ENCODE measurements around the gene PRKN. TPM values are rescaled to one million over a fixed set of nuclear protein-coding genes. Genes with fewer than 3 reads are reported as not detected.

PRKN gene
- total and polyA plus RNA-seq, 2 donors (not counting 3 experiments of a cell fraction or from before 2014, with no cell fraction given) = 0.06 TPM; not detected in 1

DNA sequence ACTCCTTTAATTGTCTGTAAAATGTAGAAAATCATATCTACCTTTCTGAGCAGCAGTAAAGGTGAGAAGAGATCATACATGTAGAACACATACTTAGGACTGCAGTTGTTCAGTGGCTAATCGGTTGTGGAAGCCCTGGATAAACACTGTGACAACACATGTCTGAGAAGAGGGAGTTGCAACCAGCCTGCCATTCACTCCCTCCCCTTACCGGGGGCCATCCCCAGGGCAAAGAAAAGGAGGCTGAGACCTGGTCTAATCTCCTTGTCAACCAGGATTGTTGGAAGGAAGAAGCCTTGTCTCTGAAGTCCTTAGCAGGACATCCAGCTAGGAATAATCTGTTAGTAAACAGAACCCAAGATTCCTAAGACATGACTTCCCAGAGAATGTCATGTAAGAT is 991.2 kb downstream of the PRKN start:
- dilution Hi-C loops (cut with MboI; ENCODE audit: extremely low pct_ligation_motif_present, low sequenced_read_pairs) = no loop called here
- no peaks in the 10 kb centered on the region for H3K36me3 ChIP-seq (ENCODE audit: control insufficient read depth in 2 of 2, extremely low read depth in 1 of 2, insufficient read depth in 2 of 2, low read length in 2 of 2)
- POLR2A ChIA-PET = no interaction called here
- no peaks in the 10 kb centered on the region for H3K9me1 ChIP-seq (replicated peaks; ENCODE audit: control insufficient read depth, extremely low read depth, insufficient read depth, low read length)
- no peak for DNase-seq (ENCODE audit: low read depth, low spot score)
- H2AFZ ChIP-seq (ENCODE audit: low read depth, low read length) = no peak overlapping the region
- no peaks in the 10 kb centered on the region for H3K27me3 ChIP-seq (ENCODE audit: control insufficient read depth in 2 of 2, insufficient read depth in 2 of 2, low read length in 2 of 2)
- FAIRE-seq = no peak
- H3K9ac ChIP-seq (replicated peaks; ENCODE audit: extremely low read depth, insufficient read depth, low read length) = no peak overlapping the region
- intact Hi-C loops (cut with micrococcal nuclease) = no loop called here
- no peaks in the 10 kb centered on the region for H3K9me3 ChIP-seq (replicated peaks; ENCODE audit: control insufficient read depth, insufficient read depth, low read length)
- H3K27ac ChIP-seq (ENCODE audit: insufficient read depth, low read depth, low read length) = no peak overlapping the region
- H4K20me1 ChIP-seq (replicated peaks; ENCODE audit: control insufficient read depth, extremely low read depth, insufficient read depth, low read length) = no peaks in the 10 kb centered on the region
- H3K79me2 ChIP-seq (ENCODE audit: control insufficient read depth, insufficient read depth, low read length) = no peaks in the 10 kb centered on the region
- H3K4me3 ChIP-seq (replicated peaks in 1 of 3; ENCODE audit: insufficient read depth in 1 of 3, low read depth in 1 of 3, low read length in 3 of 3) = no peak overlapping the region
- CTCF ChIA-PET = no interaction called here
- no peaks in the 10 kb centered on the region for H3K4me1 ChIP-seq (ENCODE audit: control insufficient read depth, extremely low read depth, insufficient read depth, low read length)
- no TSS peak for BruUV-seq (replicated peaks)
- TF ChIP-seq POLR2A (IDR thresholded peaks at IDR 0.05; ENCODE audit: low read depth, low read length) (no peak), FOS (IDR thresholded peaks at IDR 0.05; ENCODE audit: borderline replicate concordance, insufficient read depth, low read length) (no peak), GATA2 (IDR thresholded peaks at IDR 0.05; ENCODE audit: insufficient read depth, insufficient read length, low read depth, low read length) (no peak), MYC (IDR thresholded peaks at IDR 0.05; ENCODE audit: low read depth, low read length) (no peak)
- TF ChIP-seq, protein P1, sequence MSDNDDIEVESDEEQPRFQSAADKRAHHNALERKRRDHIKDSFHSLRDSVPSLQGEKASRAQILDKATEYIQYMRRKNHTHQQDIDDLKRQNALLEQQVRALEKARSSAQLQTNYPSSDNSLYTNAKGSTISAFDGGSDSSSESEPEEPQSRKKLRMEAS (IDR thresholded peaks at IDR 0.05; ENCODE audit: insufficient read depth, insufficient read length) = no peak
- no peak overlapping the region for H3K4me2 ChIP-seq (ENCODE audit: insufficient read depth, low read length)

DNA sequence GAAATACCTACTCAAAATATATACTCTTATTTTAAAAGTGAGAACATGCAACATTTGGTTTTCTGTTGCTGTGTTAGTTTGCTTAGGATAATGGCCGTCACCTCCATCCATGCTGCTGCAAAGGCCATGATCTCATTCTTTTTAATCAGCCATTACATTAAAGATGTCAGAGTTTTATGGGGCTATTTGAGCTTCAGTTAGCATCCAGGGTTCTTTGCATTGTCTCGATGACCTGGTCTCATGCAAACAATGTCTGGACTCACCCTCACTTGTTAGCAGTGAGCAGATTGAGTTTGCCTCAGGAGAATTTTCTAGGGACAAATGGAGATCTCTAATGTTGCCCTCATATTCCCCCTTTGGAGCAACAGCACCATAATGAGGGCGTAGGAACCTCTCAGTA is 995.0 kb downstream of the PRKN start:
- TF ChIP-seq EZH2 (IDR thresholded peaks at IDR 0.05; ENCODE audit: borderline replicate concordance, low read depth, low read length, severe bottlenecking) (no peak), MYC (IDR thresholded peaks at IDR 0.05; ENCODE audit: low read depth, low read length) (no peak), POLR2A (IDR thresholded peaks at IDR 0.05; ENCODE audit: low read depth, low read length) (no peak), FOS (IDR thresholded peaks at IDR 0.05; ENCODE audit: borderline replicate concordance, insufficient read depth, low read length) (no peak), GATA2 (IDR thresholded peaks at IDR 0.05; ENCODE audit: insufficient read depth, insufficient read length, low read depth, low read length) (no peak), JUN (IDR thresholded peaks at IDR 0.05; ENCODE audit: borderline replicate concordance, insufficient read depth, insufficient read length, low read depth) (no peak), POLR2AphosphoS5 (IDR thresholded peaks at IDR 0.05; ENCODE audit: insufficient read depth, low read depth, low read length) (no peak)
- TF ChIP-seq, protein P1 (IDR thresholded peaks at IDR 0.05; ENCODE audit: insufficient read depth, insufficient read length) = no peak
- TF ChIP-seq, protein P2, sequence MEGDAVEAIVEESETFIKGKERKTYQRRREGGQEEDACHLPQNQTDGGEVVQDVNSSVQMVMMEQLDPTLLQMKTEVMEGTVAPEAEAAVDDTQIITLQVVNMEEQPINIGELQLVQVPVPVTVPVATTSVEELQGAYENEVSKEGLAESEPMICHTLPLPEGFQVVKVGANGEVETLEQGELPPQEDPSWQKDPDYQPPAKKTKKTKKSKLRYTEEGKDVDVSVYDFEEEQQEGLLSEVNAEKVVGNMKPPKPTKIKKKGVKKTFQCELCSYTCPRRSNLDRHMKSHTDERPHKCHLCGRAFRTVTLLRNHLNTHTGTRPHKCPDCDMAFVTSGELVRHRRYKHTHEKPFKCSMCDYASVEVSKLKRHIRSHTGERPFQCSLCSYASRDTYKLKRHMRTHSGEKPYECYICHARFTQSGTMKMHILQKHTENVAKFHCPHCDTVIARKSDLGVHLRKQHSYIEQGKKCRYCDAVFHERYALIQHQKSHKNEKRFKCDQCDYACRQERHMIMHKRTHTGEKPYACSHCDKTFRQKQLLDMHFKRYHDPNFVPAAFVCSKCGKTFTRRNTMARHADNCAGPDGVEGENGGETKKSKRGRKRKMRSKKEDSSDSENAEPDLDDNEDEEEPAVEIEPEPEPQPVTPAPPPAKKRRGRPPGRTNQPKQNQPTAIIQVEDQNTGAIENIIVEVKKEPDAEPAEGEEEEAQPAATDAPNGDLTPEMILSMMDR (IDR thresholded peaks at IDR 0.05; ENCODE audit: extremely low read depth in 1 of 2, insufficient read depth in 1 of 2, low read depth in 1 of 2, low read length in 2 of 2) = no peak
- no TSS peak for BruUV-seq (replicated peaks)
- Histone ChIP-seq H3K36me3 (ENCODE audit: control insufficient read depth in 2 of 2, extremely low read depth in 1 of 2, insufficient read depth in 2 of 2, low read length in 2 of 2) (no peaks in the 10 kb centered on the region), H3K9me3 (replicated peaks; ENCODE audit: control insufficient read depth, insufficient read depth, low read length) (no peaks in the 10 kb centered on the region), H3K4me1 (ENCODE audit: control insufficient read depth, extremely low read depth, insufficient read depth, low read length) (no peaks in the 10 kb centered on the region), H2AFZ (ENCODE audit: low read depth, low read length) (no peak overlapping the region), H3K27ac (ENCODE audit: insufficient read depth, low read depth, low read length) (no peak overlapping the region), H3K9me1 (replicated peaks; ENCODE audit: control insufficient read depth, extremely low read depth, insufficient read depth, low read length) (no peaks in the 10 kb centered on the region), H3K9ac (replicated peaks; ENCODE audit: extremely low read depth, insufficient read depth, low read length) (no peak overlapping the region), H3K27me3 (ENCODE audit: control insufficient read depth in 2 of 2, insufficient read depth in 2 of 2, low read length in 2 of 2) (no peaks in the 10 kb centered on the region), H3K79me2 (ENCODE audit: control insufficient read depth, insufficient read depth, low read length) (no peaks in the 10 kb centered on the region), H3K4me3 (replicated peaks in 1 of 3; ENCODE audit: insufficient read depth in 1 of 3, low read depth in 1 of 3, low read length in 3 of 3) (no peak overlapping the region), H3K4me2 (ENCODE audit: insufficient read depth, low read length) (no peak overlapping the region), H4K20me1 (replicated peaks; ENCODE audit: control insufficient read depth, extremely low read depth, insufficient read depth, low read length) (no peaks in the 10 kb centered on the region)
- intact Hi-C loops (cut with micrococcal nuclease) (no loop called here), dilution Hi-C loops (cut with MboI; ENCODE audit: extremely low pct_ligation_motif_present, low sequenced_read_pairs) (no loop called here)
- CTCF ChIA-PET = no interaction called here
- DNase-seq (ENCODE audit: low read depth, low spot score) (no peak), FAIRE-seq (no peak)
- POLR2A ChIA-PET = no interaction called here

Data from endothelial cell of umbilical vein (primary cell).